ENCODE data around the gene HSPA8.
"Not testable (repeated sequence)": the region's sequence is repeated elsewhere in the genome, so short reads cannot be mapped to it uniquely, and the experiment has no call there.

HSPA8 gene

GRCh38 chr11:123069908-123070821, 8.2 kb upstream of the HSPA8 start:
- no peak for DNase-seq

- no peak for DNase-seq
These were observed 3.7 kb upstream of the HSPA8 start for GRCh38 chr11:123065621-123066020.

- DNase-seq, result no peak
These were observed 2.1 kb upstream of the HSPA8 start for GRCh38 chr11:123063826-123064657.

GRCh38 chr11:123062892-123063825, 1.2 kb upstream of the HSPA8 start:
- peak; percentile 55 for DNase-seq

- DNase-seq, result peak; percentile 100
These were observed 389 bp upstream of the HSPA8 start for GRCh38 chr11:123062158-123062891.

- no peak for DNase-seq
These were observed 1.5 kb downstream of the HSPA8 start for GRCh38 chr11:123060277-123061000.

GRCh38 chr11:123059041-123059920, 2.7 kb downstream of the HSPA8 start:
- not testable (repeated sequence) for DNase-seq

GRCh38 chr11:123057661-123058305, 4.2 kb downstream of the HSPA8 start:
- DNase-seq, result no peak

- DNase-seq, result no peak
These were observed 5.0 kb downstream of the HSPA8 start for GRCh38 chr11:123056835-123057491.

- DNase-seq, result no peak
These were observed 6.6 kb downstream of the HSPA8 start for GRCh38 chr11:123055191-123055901.

- no peak for DNase-seq
These were observed 7.5 kb downstream of the HSPA8 start for GRCh38 chr11:123054301-123055065.

GRCh38 chr11:123052901-123053721, 8.8 kb downstream of the HSPA8 start:
- DNase-seq, result no peak

GRCh38 chr11:123051634-123052033, 10.3 kb downstream of the HSPA8 start:
- no peak for DNase-seq

- no peak for DNase-seq
These were observed 10.8 kb downstream of the HSPA8 start for GRCh38 chr11:123051146-123051545.

GRCh38 chr11:123047947-123048293, 14.0 kb downstream of the HSPA8 start:
- DNase-seq, result no peak

- no peak for DNase-seq
These were observed 14.5 kb downstream of the HSPA8 start for GRCh38 chr11:123047266-123047946.
